Activated CD8-positive, alpha-beta memory T cell treated with anti-CD3 and anti-CD28 coated beads for 1 hour (primary cell): ENCODE results near the gene IQGAP2.
"Not testable (repeated sequence)": the region's sequence is repeated elsewhere in the genome, so short reads cannot be mapped to it uniquely, and the experiment has no call there.

Experiments
- DNase-seq, 2 donors: peaks; one replicate each; pipeline ENCODE4 v3.0.0-alpha.2; 2020; ENCODE audit warnings: low read depth in 1 of 2; ENCODE audit errors: extremely low read depth in 1 of 2

IQGAP2 gene

DNA sequence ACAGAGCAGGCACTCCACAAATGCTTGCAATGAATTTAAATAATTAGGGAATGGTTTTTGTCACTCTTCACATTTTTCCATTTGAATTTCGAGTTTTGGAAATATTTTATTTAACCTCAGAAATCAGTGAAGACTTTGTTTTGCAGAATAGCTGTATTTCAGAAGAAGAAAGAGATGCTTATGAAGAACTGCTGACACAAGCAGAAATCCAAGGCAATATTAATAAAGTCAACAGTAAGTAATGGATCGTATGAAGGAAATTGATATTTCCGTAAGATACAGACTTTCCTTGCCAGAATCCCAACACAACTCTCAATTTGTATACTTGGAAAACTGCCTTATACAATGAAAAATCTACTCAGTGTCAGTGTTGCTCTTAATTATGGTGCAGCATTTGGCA is 189.6 kb downstream of the IQGAP2 start:
- no peak for DNase-seq

- DNase-seq: no peak
These were observed 191.0 kb downstream of the IQGAP2 start for GRCh38 chr5:76594107-76594506.

GRCh38 chr5:76595755-76596481 is 192.8 kb downstream of the IQGAP2 start:
- DNase-seq: no peak

DNA sequence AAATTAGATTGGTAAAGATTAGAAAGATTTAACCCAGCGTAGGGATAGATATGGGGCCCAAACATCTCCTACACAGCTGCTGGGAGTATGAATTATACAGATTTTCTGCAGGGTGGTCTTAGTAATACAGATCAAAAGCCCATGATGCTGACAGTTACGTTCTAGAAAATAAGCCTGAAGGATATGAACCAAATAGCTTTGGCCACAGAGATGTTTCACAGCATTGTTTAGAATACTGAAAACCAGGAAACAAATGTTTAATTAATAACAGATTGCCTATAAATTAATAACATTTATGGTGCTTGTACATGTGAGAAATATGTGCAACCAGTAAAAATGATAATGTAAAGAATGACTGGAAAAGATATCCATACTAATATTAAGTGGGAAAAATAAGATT is 195.4 kb downstream of the IQGAP2 start:
- DNase-seq: no peak

DNA sequence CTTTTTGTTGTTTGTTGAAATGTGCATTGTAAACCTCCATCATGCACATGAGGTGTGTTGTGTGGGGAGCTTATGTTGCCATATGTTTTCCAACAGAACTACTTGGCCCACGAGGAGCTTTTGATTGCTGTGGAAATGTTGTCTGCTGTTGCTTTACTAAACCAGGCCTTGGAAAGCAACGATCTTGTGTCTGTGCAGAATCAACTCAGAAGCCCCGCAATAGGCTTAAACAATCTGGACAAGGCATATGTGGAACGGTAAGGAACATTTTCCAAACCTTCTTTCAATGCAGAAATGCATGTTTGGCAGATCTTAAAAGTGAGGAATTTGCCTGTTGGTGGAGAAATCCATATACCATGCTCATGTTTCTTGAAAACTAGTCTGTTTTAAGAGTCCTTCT is 197.6 kb downstream of the IQGAP2 start:
- DNase-seq: no peak

- no peak for DNase-seq
These were observed 198.4 kb downstream of the IQGAP2 start for GRCh38 chr5:76601470-76601869.

DNA sequence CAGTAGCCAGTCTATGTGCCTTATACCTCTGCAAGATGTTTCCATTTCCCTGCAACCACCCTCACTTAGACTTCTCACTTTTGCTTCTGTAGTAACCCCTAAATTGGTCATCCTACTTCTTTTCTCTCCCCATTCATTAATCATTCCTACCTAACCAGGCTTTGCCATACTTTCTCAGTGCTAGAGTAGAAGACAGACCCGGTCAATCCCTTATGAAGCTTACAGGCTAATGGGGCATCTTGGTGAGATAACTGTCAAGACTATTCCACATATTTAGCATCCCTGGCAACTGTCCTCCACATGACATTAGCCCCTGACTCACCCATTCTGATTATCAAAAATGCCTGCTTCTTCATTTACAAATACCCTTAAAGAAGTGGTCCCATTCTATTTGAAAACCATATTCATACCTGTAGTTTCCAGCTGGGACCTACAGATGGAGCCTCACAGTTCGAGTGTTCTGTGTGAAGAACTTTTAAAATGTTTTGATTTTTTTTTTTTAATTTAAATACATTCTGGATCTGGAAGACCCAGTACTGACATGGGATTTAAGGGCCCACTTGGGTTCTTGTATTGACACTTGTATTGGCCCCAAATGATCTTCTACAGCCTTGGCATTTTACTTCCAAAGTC is 199.1 kb downstream of the IQGAP2 start:
- DNase-seq: no peak

DNA sequence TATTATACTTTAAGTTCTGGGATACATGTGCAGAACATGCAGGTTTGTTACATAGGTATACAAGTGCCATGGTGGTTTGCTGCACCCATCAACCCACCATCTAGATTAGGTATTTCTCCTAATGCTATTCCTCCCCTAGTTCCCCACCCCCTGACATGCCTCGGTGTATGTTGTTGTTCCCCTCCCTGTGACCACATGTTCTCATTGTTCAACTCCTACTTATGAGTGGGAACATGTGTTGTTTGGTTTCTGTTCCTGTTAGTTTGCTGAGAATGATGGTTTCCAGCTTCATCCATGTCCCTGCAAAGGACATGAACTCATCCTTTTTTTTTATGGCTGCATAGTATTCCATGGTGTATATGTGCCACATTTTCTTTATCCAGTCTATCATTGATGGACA is 200.9 kb downstream of the IQGAP2 start:
- not testable (repeated sequence) for DNase-seq

DNA sequence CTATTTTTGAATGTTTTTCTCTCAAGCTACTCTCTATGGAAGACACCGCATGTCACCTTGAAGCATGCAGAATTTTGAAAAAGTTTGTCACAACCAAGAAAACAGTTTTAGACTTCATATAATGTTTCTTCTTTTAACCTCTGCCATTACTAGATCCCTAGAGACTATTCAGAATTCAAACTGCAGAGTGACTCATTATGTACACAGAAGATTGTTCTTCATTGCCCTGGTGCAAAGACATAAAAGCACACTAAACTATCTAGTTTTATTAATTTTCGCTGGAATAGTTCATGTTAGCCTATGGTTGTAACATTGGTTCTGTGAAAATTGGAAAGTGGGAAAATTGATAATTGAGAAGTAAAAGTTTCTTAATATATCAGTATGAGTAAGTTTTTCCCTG is 201.8 kb downstream of the IQGAP2 start:
- DNase-seq: no peak

DNA sequence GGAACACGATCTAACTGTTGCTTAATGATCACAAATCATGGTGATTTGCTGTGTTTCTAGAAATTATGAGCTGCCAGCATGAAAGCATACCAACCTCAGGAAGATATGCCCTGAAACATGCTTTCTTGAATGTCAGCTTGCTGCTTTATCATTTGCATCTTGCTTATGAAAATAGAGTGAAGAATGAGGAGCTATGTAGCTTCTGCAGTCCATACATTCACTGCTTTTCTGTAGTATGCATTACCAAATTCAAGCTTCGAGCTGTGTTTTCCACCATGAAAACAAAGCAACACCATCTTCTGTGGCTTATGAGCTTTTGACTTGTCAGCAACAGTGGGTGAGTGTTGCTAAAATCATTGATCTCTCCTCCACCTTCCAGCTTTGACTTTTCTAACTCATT is 203.6 kb downstream of the IQGAP2 start:
- no peak for DNase-seq

- no peak for DNase-seq
These were observed 204.3 kb downstream of the IQGAP2 start for GRCh38 chr5:76607353-76607871.

- DNase-seq: no peak
These were observed 205.7 kb downstream of the IQGAP2 start for GRCh38 chr5:76608833-76609232.

GRCh38 chr5:76610196-76610595 is 207.1 kb downstream of the IQGAP2 start:
- DNase-seq: no peak

- no peak for DNase-seq
These were observed 209.9 kb downstream of the IQGAP2 start for GRCh38 chr5:76612942-76613341.

- no peak for DNase-seq
These were observed 212.7 kb downstream of the IQGAP2 start for GRCh38 chr5:76615759-76616158.

GRCh38 chr5:76616206-76616605 is 213.1 kb downstream of the IQGAP2 start:
- DNase-seq: no peak

DNA sequence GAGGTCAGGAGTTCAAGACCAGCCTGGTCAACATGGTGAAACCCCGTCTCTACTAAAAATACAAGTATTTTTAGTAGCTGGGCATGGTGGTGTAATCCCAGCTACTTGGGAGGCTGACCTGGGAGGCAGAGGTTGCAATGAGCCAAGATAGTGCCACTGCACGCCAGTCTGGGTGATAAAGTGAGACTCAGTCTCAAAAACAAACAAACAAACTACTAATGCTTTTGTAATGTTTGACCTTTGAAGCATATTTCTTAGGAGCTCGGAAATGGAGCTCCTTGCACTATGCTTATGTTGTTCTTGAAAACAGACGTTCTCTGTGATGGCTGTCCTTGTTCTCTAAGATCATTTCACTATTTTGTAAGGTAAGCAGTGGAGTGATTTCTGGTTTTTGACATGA is 214.1 kb downstream of the IQGAP2 start:
- no peak for DNase-seq

DNA sequence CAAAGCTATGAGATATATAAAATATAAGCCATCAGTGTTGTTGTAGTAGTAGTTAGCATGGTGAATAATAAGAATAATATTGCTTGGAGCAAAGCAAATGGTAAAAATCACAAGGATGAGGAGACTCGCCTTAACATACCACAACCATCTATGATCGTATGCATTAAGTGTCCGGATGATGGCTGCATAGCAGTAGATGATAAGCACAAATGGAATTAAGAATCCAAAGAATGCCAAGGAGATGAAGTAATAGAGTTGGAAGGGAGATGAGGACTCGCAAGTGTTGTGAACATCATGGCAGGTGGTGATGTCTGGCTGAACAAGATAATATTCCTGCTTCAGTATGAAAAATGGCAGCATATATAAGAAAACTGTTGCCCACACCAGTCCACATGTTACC is 214.6 kb downstream of the IQGAP2 start:
- no peak for DNase-seq

DNA sequence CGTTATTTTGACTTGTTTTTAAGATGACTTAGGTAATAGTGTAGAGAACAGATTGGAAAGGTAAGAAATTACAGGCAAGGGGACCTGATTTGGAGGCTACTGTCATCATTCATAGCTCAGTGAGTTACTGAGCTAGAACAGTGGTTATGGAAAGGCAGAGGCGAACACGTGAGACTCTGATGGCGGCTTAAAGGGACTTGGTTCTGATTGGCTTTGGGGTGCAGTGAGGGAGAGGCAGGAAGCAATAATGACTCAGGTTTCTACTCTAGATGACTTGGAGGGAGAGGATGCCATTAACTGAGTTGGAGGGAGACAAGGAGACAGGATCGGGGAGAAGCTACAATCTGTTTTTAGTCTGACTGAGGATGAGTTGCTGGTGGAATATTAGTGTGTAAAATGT is 217.1 kb downstream of the IQGAP2 start:
- DNase-seq: no peak

DNA sequence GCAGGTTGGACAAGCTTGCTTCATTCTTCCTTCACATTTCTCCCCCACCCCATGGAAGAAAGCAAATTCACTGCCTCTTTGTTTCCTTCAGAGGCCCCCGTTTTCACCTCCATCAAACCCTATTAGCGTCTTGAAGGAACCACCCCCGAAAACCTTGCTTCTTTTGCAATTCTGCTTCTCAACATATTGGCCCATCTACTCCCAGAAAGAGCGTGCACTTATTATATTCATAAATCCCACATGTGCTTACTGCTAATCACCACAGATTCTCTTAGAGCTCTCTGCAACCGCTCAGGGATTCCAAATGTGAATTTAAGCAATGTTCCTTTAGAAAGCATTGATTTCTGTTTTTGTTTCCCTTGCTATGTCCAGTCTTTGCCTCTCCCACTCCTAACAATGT is 219.0 kb downstream of the IQGAP2 start:
- no peak for DNase-seq

- no peak for DNase-seq
These were observed 220.0 kb downstream of the IQGAP2 start, which contains the start of gene F2RL2 for GRCh38 chr5:76622973-76623596. Gene F2RL2 (minus strand): TSS chr5:76623403. CDS start chr5:76623230, 173 bp downstream.
